DMS53 treated with DMSO at 0.1 percent for 48 hours (cell line): ENCODE measurements around the gene SOCS3.

Experiments used
- DNase-seq: peaks from one replicate; lab custom pipeline; 2025; ENCODE audit not compliant: unreplicated experiment; lab: John Stamatoyannopoulos, UW

Gene SOCS3

GRCh38 chr17:78368854-78369495 lies 9.1 kb upstream of the SOCS3 start:
- DNase-seq, result no peak

- DNase-seq, result no peak
Measured at GRCh38 chr17:78368348-78368747, 8.5 kb upstream of the SOCS3 start.

DNA sequence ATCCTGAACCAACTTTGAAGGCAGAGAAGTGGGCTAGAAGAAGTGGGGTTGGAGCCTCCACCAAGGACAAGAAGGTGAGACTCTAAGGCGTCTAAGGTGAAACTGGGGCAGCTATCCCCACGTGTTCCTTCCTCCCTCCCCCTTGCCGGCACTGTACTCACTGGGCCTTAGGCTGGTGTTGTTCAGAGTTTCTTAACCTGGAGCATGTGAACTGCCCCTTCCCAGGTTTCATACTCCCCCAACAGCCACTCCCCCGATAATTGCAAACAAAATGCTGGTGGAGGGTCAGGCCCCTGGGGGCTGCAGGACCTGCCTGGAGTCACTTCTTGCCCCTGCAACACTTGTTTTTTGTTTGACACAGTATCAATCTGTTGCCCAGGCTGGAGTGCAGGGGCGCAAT lies 7.3 kb upstream of the SOCS3 start:
- no peak for DNase-seq

GRCh38 chr17:78366109-78366848 lies 6.4 kb upstream of the SOCS3 start:
- DNase-seq, result peak; percentile 26

DNA sequence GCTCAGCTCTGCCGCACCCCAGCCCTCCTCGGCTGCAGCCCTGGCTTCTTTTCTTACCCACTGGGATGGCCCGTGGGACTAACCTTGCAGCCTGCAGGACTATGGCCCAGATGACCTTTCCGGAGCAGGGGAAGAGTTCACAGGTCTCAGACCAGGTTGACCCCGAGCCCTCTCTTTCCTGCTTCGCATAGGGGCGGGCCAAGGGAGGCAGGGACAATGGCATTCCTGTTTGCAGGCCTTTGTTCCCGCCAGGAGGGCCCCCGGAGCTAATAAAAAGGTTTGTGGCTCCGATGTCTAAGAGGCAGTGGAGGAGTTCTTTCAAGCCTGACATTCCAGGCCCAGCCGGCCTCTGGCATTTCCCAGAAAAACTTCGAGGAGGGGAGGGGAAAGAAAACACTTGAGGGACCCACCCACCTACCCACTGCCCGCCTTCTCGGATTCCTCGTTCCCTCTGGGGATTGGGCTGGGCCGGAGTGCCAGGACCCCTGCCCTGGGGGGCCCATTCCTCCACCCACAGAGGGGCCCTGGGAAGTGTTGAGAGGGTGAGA lies 5.8 kb upstream of the SOCS3 start:
- no peak for DNase-seq

GRCh38 chr17:78364436-78365281 lies 4.8 kb upstream of the SOCS3 start:
- no peak for DNase-seq

GRCh38 chr17:78362671-78363070 lies 2.8 kb upstream of the SOCS3 start:
- no peak for DNase-seq

DNA sequence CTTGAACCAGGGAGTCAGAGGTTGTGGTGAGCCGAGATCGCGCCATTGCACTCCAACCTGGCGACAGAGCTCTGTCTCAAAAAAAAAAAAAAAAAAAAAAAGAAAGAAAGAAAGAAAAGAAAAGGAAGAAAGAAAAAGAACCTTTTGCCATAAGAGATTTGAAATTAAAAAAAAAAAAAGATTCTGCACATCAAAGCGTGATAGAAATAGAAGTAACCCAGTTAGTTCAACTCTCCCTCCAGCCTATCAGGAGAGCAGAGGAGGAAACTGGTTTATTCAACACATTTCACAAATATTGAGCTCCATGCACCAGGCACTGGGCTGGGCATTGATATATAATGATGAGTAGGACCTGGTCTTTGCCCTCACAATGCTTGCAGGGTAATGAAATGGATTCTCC lies 2.4 kb upstream of the SOCS3 start:
- DNase-seq, result no peak

DNA sequence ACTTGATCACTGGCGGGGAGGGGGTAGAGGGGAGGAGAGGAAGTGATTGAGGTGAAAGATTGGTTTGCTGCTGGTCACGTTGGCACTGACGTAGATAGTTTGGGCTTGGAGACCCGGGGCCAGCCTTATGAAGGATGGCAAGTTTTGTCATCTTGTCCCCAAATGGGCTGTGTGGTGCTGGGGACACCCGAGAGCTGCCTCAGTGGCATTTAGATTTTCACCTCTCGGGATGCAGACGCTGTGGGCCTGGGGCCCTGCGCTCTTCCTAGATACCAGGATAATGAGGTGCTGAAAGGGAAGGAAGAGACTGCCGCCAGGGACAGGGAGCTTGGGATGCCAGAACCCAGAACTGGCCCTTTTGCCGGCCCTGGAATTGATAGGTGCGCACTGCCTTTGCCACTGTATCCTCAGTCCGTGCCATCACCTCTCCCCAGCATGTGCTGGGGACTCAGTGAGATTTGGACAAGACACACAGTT lies 1.4 kb upstream of the SOCS3 start:
- no peak for DNase-seq

DNA sequence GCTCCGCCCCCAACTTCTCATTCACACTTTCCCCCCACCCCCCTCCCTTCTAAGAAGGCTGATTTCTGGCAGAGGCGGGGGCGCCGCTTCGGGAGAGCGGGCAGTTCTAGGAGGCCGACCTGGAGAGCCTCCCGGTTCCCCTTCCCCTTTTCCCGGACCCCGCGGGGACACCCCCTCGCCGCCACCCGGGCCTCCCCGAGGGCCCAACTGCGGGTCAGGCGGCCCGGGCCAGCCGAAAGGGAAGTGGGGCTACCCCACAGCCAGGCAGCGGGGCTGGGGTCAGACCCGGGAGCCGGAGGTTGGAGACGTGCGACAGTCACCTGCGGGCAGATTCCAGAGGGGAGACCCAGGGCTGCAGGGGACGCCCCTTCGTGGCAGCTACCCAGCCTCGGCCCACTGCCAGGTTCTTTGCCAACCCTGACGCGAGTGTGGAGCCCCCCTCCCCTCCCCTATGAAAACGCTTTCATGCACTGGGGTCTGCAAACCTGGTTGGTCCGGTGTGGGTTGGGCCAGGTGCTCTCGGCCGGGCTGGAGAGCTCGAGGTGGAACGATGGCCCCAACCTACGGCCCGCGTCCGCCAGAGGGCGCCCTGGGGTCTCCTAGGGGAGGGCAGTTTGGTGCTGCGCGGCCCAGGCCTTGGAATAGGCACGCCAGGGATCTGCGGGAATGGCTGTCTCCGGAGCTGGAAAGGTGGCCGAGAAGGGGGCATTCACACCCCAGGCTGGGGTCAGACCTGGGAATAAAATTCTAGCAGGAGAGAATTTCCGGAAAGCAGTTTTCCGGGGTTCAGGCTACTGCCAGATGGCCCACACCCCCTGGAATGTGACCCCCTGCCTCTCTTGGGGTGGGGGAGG lies 721 bp upstream of the SOCS3 start:
- DNase-seq, result peak; percentile 85

DNA sequence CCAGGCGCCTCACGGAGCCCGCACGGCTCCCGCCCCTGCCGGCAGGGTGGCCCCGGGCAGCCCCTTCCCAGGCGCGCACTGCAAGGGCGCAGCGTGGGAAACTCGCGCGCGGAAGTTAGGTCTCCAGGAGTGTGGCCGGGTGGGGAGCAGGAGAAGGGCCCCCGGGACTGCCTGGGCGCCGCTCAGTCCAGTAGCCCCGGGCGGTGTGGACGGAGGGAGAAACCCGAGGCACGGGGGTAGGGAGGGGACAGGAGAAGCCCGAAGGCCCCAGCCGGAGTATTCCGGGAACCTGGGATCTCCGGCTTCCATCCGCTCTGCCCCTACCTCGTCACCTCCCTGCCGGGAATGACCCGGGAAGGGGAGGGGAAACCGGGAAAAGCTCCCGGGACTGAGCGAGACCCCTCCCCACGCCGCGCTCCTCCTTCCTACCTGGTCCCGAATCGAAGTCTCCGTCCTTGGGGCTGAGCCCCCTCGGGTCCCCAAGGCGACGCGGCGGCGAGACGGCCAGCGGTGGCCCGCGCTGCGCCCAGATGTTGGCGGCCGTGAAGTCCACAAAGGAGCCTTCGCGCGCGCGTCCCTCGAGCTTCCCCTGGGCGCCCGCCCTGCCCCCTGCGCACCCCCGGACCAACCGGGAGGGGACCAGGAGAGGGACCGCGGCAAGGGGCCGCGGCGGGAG lies 418 bp downstream of the SOCS3 start:
- DNase-seq, result no peak

- no peak for DNase-seq
Measured at GRCh38 chr17:78358538-78359320, 1.1 kb downstream of the SOCS3 start.

DNA sequence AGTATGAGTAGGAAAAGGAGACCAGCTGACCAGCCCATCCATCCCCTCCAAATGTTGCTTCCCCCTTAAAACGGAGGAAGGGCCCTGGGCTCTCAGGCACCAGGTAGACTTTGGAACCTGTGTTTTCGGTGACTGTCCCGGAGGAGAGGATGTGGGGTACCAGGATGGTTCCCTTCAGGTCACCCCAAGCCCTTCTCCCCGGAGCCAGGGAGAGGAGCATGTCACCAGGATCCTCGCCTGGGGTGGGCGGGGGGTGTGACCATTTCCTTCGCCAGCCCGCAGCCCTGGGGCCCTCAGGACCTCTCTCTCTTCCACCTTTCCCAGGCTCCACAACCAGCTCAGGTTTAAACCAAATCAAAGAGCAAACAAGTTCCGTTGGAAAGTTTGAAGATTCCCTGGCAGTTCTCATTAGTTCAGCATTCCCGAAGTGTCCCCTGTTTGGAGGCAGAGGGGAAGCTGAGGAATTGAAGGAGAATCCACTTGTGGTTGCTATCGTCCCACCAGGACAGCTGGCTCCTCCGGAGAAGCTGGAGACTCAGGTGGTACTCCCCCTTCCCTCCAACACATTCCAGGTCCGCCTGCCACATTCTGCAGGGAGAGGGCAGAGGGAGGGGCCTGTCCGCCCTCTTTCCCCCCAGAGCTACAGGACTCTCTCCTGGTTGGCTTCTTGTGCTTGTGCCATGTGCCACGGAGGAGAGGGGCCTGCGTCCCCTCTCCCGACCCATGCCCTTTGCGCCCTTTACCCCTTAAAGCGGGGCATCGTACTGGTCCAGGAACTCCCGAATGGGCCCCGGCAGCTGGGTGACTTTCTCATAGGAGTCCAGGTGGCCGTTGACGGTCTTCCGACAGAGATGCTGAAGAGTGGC lies 2.0 kb downstream of the SOCS3 start:
- no peak for DNase-seq

GRCh38 chr17:78357177-78357586 lies 2.7 kb downstream of the SOCS3 start:
- no peak for DNase-seq

- DNase-seq, result no peak
Measured at GRCh38 chr17:78356101-78356713, 3.7 kb downstream of the SOCS3 start.

DNA sequence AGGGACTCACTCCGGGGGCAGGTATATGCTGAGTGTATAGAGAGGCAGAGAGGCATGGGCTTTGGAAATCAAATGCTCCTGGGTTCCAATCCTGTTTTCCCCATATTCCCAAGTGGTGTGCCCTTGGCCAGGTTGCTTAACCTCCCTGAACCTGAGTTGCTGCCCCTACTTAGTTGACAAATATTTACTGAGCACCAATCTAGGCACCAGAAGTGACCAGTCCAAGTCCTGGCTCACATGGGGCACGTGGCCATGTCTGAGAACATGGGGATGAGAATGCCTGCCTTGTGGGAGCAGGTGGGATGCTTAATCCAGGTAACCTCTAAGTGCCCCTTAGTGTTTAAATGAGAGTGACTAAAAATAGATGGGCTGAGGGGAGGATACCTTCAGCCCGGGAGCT lies 4.2 kb downstream of the SOCS3 start:
- no peak for DNase-seq

- no peak for DNase-seq
Measured at GRCh38 chr17:78355045-78355641, 4.7 kb downstream of the SOCS3 start.
